ENCODE results near the gene CKB.

Gene CKB

GRCh38 chr14:103534576-103535061 lies 12.0 kb upstream of the CKB start:
- H2AFZ ChIP-seq (ENCODE audit: low read length): no peak overlapping the region
- H3K9ac ChIP-seq (ENCODE audit: low read depth, low read length, poor library complexity, severe bottlenecking): no peak overlapping the region
- H3K4me1 ChIP-seq (ENCODE audit: insufficient read depth, low read length, poor library complexity, severe bottlenecking): peaks cover 5% of the 10 kb centered on the region
- H3K4me3 ChIP-seq (ENCODE audit: low read length, poor library complexity, severe bottlenecking): no peak overlapping the region
- H3K36me3 ChIP-seq (ENCODE audit: insufficient read depth, low read length): no peaks in the 10 kb centered on the region
- no peaks in the 10 kb centered on the region for H3K27me3 ChIP-seq (ENCODE audit: insufficient read depth, low read length, poor library complexity, severe bottlenecking)
- H3K79me2 ChIP-seq (ENCODE audit: insufficient read depth, low read length): peaks cover 16% of the 10 kb centered on the region; the same call in 1 of the 2 replicates
- H3K9me2 ChIP-seq (replicated peaks; ENCODE audit: low read depth, low read length): no peaks in the 10 kb centered on the region
- H3K4me2 ChIP-seq (ENCODE audit: low read depth, low read length, poor library complexity, severe bottlenecking): no peak overlapping the region
- H3F3A ChIP-seq (ENCODE audit: low read depth): no peaks in the 10 kb centered on the region
- TF ChIP-seq CTCF (conservative IDR thresholded peaks at IDR 0.05; ENCODE audit: low read length) (no peak), EZH2phosphoT487 (IDR thresholded peaks at IDR 0.05; ENCODE audit: borderline replicate concordance) (no peak)
- H4K20me1 ChIP-seq (ENCODE audit: insufficient read depth, low read length, poor library complexity, severe bottlenecking): peaks cover 8% of the 10 kb centered on the region
- no peaks in the 10 kb centered on the region for H3K9me3 ChIP-seq (ENCODE audit: insufficient read depth, low read depth, low read length)

- no peaks in the 10 kb centered on the region for H3K9me3 ChIP-seq (ENCODE audit: insufficient read depth, low read depth, low read length)
- peaks cover 20% of the 10 kb centered on the region; the same call in 1 of the 2 replicates for H3K79me2 ChIP-seq (ENCODE audit: insufficient read depth, low read length)
- H3K36me3 ChIP-seq (ENCODE audit: insufficient read depth, low read length): no peaks in the 10 kb centered on the region
- no peaks in the 10 kb centered on the region for H3K27me3 ChIP-seq (ENCODE audit: insufficient read depth, low read length, poor library complexity, severe bottlenecking)
- no peak overlapping the region for H3K9ac ChIP-seq (ENCODE audit: low read depth, low read length, poor library complexity, severe bottlenecking)
- H4K20me1 ChIP-seq (ENCODE audit: insufficient read depth, low read length, poor library complexity, severe bottlenecking): peaks cover 11% of the 10 kb centered on the region
- no peak overlapping the region for H3K4me2 ChIP-seq (ENCODE audit: low read depth, low read length, poor library complexity, severe bottlenecking)
- no peak overlapping the region for H3K4me3 ChIP-seq (ENCODE audit: low read length, poor library complexity, severe bottlenecking)
- H3K9me2 ChIP-seq (replicated peaks; ENCODE audit: low read depth, low read length): no peaks in the 10 kb centered on the region
- TF ChIP-seq CTCF (conservative IDR thresholded peaks at IDR 0.05; ENCODE audit: low read length) (no peak), EZH2phosphoT487 (IDR thresholded peaks at IDR 0.05; ENCODE audit: borderline replicate concordance) (no peak)
- H2AFZ ChIP-seq (ENCODE audit: low read length): no peak overlapping the region
- H3K4me1 ChIP-seq (ENCODE audit: insufficient read depth, low read length, poor library complexity, severe bottlenecking): peaks cover 5% of the 10 kb centered on the region
- H3F3A ChIP-seq (ENCODE audit: low read depth): no peaks in the 10 kb centered on the region
Measured at GRCh38 chr14:103533999-103534575, 11.5 kb upstream of the CKB start.

- Histone ChIP-seq H3K4me1 (ENCODE audit: insufficient read depth, low read length, poor library complexity, severe bottlenecking) (peaks cover 10% of the 10 kb centered on the region), H2AFZ (ENCODE audit: low read length) (no peak overlapping the region), H3K27me3 (ENCODE audit: insufficient read depth, low read length, poor library complexity, severe bottlenecking) (no peaks in the 10 kb centered on the region), H3K9ac (ENCODE audit: low read depth, low read length, poor library complexity, severe bottlenecking) (no peak overlapping the region), H4K20me1 (ENCODE audit: insufficient read depth, low read length, poor library complexity, severe bottlenecking) (peaks cover 11% of the 10 kb centered on the region), H3K9me3 (ENCODE audit: insufficient read depth, low read depth, low read length) (no peaks in the 10 kb centered on the region), H3K79me2 (ENCODE audit: insufficient read depth, low read length) (peaks cover 26% of the 10 kb centered on the region; the same call in 1 of the 2 replicates), H3F3A (ENCODE audit: low read depth) (no peaks in the 10 kb centered on the region), H3K4me3 (ENCODE audit: low read length, poor library complexity, severe bottlenecking) (no peak overlapping the region), H3K9me2 (replicated peaks; ENCODE audit: low read depth, low read length) (no peaks in the 10 kb centered on the region), H3K4me2 (ENCODE audit: low read depth, low read length, poor library complexity, severe bottlenecking) (no peak overlapping the region), H3K36me3 (ENCODE audit: insufficient read depth, low read length) (no peaks in the 10 kb centered on the region)
- TF ChIP-seq CTCF (conservative IDR thresholded peaks at IDR 0.05; ENCODE audit: low read length) (no peak), EZH2phosphoT487 (IDR thresholded peaks at IDR 0.05; ENCODE audit: borderline replicate concordance) (no peak)
Measured at GRCh38 chr14:103533137-103533998, 10.7 kb upstream of the CKB start.

All from Loucy (cell line).